K562 (cell line): Measurements from ENCODE around the gene SLC12A9. TPM values are rescaled to one million over a fixed set of nuclear protein-coding genes. Genes with fewer than 3 reads are reported as not detected.
A peak's percentile ranks its signal among the peaks of the same experiment; 100 is the strongest.

ENCODE experiments used
- EHMT2 ChIP-seq: fragments of 450-650 bp; IDR thresholded peaks from 2 replicates; pipeline ENCODE4 v1.6.1; 2018; ENCODE audit warnings: antibody characterized with exemption
- GTF2F1 ChIP-seq: IDR thresholded peaks from 2 replicates; pipeline ENCODE4 v1.6.1; 2011; ENCODE audit warnings: low read depth, low read length, improper control_type of control experiment
- HDGF ChIP-seq: fragments of 450-650 bp; IDR thresholded peaks from 2 replicates; pipeline ENCODE4 v1.6.1; 2016
- HNRNPUL1 ChIP-seq: fragments of 200-400 bp; formaldehyde crosslinking; IDR thresholded peaks from 2 replicates; pipeline ENCODE4 v1.6.1; 2017; ENCODE audit warnings: low read length
- IFI16 ChIP-seq: fragments of 250-450 bp; sonication (Bioruptor Pico); IDR thresholded peaks from 2 replicates; pipeline ENCODE4 v2.1.2; 2022; ENCODE audit warnings: mild to moderate bottlenecking, inconsistent platforms
- KHSRP ChIP-seq: fragments of 450-650 bp; IDR thresholded peaks from 2 replicates; pipeline ENCODE4 v1.6.1; 2017
- MAFF ChIP-seq: IDR thresholded peaks from 2 replicates; pipeline ENCODE4 v1.6.1; 2012; ENCODE audit warnings: low read length, improper control_type of control experiment
- RNF2 ChIP-seq: sonication (generic); IDR thresholded peaks from 2 replicates; pipeline ENCODE4 v1.6.1; 2016
- SIN3B ChIP-seq: fragments of 450-650 bp; IDR thresholded peaks from 2 replicates; pipeline ENCODE4 v1.6.1; 2017; ENCODE audit warnings: low read depth, mild to moderate bottlenecking, moderate library complexity
- XRCC5 ChIP-seq: fragments of 200-400 bp; formaldehyde crosslinking; IDR thresholded peaks from 2 replicates; pipeline ENCODE4 v1.6.1; 2017; ENCODE audit warnings: low read depth, mild to moderate bottlenecking, low read length
- ZC3H8 ChIP-seq: fragments of 450-650 bp; IDR thresholded peaks from 2 replicates; pipeline ENCODE4 v1.6.1; 2017
- ZEB2 ChIP-seq: fragments of 450-650 bp; IDR thresholded peaks from 2 replicates; pipeline ENCODE4 v1.6.1; 2016
- ZNF146 ChIP-seq: IDR thresholded peaks from one replicate; pipeline ENCODE4 v1.6.1; 2018; ENCODE audit warnings: missing compliant biosample characterization; ENCODE audit not compliant: unreplicated experiment
- ZNF384 ChIP-seq: IDR thresholded peaks from 2 replicates; pipeline ENCODE4 v1.6.1; 2012; ENCODE audit warnings: low read depth, low read length, improper control_type of control experiment
- ZNF436 ChIP-seq: fragments of 250-450, 450-650 bp; sonication (Bioruptor Pico); formaldehyde crosslinking; IDR thresholded peaks from 2 replicates; pipeline ENCODE4 v1.7.0; 2020; ENCODE audit warnings: mild to moderate bottlenecking
- ZNF561 ChIP-seq: fragments of 450-650 bp; formaldehyde crosslinking; conservative IDR thresholded peaks from 2 replicates; pipeline ENCODE4 v1.4.0; 2020; ENCODE audit warnings: mild to moderate bottlenecking, moderate library complexity
- ZSCAN29 ChIP-seq: fragments of 450-650 bp; IDR thresholded peaks from 2 replicates; pipeline ENCODE4 v1.6.1; 2017
- polyA plus RNA-seq, 8 experiments: library from polyadenylated mRNA; depleted of rRNA in 4 of 8; stranded (reverse) in 5 of 8; unstranded in 3 of 8; fragments of >200 nt; fragmentation: Nextera tagmentation in 2 of 8; fragmentation: Illumina TruSeq in 1 of 8; extraction: Ambion mirVana in 2 of 8; extraction: Trizol in 1 of 8; gene quantifications; 2 replicates each; pipeline versions ENCODE4 v1.2.1 to v1.2.3, GENCODE V29; 2011 to 2014; ENCODE audit warnings: inconsistent platforms in 1 of 8, missing spikeins in 1 of 8
- total RNA-seq, 7 experiments: library from RNA; depleted of rRNA in 6 of 7; stranded (reverse); fragments of >200 nt in 6 of 7; fragmentation: Illumina TruSeq in 2 of 7; extraction: Trizol in 2 of 7; gene quantifications; 2 replicates each; pipeline versions ENCODE4 v1.2.1 to v1.2.3, GENCODE V29; 2011 to 2021; ENCODE audit warnings: low replicate concordance in 1 of 7
- TF ChIP-seq, protein P1 (sequence below), 2 experiments: fragments of 450-650 bp; IDR thresholded peaks; 2 replicates each; pipeline ENCODE4 v1.6.1; 2016
- TF ChIP-seq, protein P2 (sequence below): fragments of 450-650 bp; formaldehyde crosslinking; IDR thresholded peaks from 2 replicates; pipeline ENCODE4 v1.4.0; 2020; ENCODE audit warnings: mild to moderate bottlenecking, moderate library complexity
- TF ChIP-seq, protein P3 (sequence below): fragments of 450-650 bp; formaldehyde crosslinking; IDR thresholded peaks from 2 replicates; pipeline ENCODE4 v1.4.0; 2020; ENCODE audit warnings: mild to moderate bottlenecking
- TF ChIP-seq, protein P4 (sequence below): fragments of 450-650 bp; IDR thresholded peaks from 2 replicates; pipeline ENCODE4 v1.6.1; 2016; ENCODE audit warnings: antibody characterized with exemption
- TF ChIP-seq, protein P5 (sequence below): IDR thresholded peaks from 2 replicates; pipeline ENCODE4 v1.6.1; 2016; ENCODE audit warnings: missing genetic modification characterization, missing compliant biosample characterization
- TF ChIP-seq, protein P6 (sequence below): fragments of 450-650 bp; formaldehyde crosslinking; IDR thresholded peaks from 2 replicates; pipeline ENCODE4 v1.4.0; 2022; ENCODE audit warnings: missing genetic modification characterization

SLC12A9 gene
- total and polyA plus RNA-seq, 9 of the 15 experiments (the other 6 are each of a cell fraction or from before 2014, with no cell fraction given) = 0.06 to 20.2 (median 10.7) TPM

DNA sequence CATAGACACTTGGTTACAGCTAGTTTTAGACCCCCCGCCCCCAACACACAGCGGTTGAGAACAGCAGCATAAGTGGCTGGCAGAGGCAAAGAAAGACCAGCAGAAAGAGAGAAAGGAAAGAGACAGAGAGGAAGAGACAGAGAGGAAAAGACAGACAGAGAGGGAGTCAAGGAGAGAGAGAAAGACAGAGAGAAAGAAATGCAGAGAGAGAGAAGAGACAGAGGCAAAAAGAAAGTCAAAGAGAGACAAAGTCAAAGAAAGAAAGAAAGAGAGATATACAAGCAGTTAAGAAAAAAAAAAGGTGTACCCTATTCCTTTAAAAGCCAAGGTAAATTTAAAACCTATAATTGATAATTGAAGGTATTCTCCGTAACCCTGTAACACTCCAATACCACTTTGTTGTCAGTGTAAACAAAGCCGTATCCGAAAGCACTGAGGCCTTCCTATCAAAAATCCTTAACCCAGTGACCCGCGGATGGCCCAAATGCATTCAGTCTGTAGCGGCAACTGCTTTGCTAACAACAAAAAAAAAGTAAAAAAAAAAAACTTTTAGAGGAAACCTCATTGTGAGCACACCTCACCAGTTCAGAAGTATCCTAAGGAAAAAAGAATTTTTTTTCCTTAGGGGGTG lies 11.9 kb upstream of the SLC12A9 start (continued):
- TF ChIP-seq, protein P1, sequence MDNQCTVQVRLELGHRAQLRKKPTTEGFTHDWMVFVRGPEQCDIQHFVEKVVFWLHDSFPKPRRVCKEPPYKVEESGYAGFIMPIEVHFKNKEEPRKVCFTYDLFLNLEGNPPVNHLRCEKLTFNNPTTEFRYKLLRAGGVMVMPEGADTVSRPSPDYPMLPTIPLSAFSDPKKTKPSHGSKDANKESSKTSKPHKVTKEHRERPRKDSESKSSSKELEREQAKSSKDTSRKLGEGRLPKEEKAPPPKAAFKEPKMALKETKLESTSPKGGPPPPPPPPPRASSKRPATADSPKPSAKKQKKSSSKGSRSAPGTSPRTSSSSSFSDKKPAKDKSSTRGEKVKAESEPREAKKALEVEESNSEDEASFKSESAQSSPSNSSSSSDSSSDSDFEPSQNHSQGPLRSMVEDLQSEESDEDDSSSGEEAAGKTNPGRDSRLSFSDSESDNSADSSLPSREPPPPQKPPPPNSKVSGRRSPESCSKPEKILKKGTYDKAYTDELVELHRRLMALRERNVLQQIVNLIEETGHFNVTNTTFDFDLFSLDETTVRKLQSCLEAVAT (IDR thresholded peaks at IDR 0.05) = peak; percentile 89 to 97
- peak; percentile 47; the same call in 1 of the 2 replicates for TF ChIP-seq ZNF384
- TF ChIP-seq ZNF436 (CRISPR knock-in tag) = no peak
- no peak for TF ChIP-seq XRCC5
- 0 out of 2 replicates have a peak, but pooled peaks have one; percentile 46 for TF ChIP-seq ZEB2
- no peak for TF ChIP-seq MAFF
- TF ChIP-seq, protein P2, sequence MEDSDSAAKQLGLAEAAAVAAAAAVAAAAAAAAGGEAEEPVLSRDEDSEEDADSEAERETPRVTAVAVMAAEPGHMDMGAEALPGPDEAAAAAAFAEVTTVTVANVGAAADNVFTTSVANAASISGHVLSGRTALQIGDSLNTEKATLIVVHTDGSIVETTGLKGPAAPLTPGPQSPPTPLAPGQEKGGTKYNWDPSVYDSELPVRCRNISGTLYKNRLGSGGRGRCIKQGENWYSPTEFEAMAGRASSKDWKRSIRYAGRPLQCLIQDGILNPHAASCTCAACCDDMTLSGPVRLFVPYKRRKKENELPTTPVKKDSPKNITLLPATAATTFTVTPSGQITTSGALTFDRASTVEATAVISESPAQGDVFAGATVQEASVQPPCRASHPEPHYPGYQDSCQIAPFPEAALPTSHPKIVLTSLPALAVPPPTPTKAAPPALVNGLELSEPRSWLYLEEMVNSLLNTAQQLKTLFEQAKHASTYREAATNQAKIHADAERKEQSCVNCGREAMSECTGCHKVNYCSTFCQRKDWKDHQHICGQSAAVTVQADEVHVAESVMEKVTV (CRISPR knock-in tag) = peak; percentile 31; the same call in 1 of the 2 replicates
- TF ChIP-seq ZNF561 (CRISPR knock-in tag) = no peak
- no peak for TF ChIP-seq IFI16 (CRISPR knock-in tag)
- TF ChIP-seq, protein P3, sequence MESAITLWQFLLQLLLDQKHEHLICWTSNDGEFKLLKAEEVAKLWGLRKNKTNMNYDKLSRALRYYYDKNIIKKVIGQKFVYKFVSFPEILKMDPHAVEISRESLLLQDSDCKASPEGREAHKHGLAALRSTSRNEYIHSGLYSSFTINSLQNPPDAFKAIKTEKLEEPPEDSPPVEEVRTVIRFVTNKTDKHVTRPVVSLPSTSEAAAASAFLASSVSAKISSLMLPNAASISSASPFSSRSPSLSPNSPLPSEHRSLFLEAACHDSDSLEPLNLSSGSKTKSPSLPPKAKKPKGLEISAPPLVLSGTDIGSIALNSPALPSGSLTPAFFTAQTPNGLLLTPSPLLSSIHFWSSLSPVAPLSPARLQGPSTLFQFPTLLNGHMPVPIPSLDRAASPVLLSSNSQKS = no peak
- TF ChIP-seq, protein P4, sequence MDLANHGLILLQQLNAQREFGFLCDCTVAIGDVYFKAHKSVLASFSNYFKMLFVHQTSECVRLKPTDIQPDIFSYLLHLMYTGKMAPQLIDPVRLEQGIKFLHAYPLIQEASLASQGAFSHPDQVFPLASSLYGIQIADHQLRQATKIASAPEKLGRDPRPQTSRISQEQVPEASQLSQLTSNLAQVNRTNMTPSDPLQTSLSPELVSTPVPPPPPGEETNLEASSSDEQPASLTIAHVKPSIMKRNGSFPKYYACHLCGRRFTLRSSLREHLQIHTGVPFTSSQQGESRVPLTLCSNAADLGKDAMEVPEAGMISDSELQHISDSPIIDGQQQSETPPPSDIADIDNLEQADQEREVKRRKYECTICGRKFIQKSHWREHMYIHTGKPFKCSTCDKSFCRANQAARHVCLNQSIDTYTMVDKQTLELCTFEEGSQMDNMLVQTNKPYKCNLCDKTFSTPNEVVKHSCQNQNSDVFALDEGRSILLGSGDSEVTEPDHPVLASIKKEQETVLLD = peak; percentile 81
- no peak for TF ChIP-seq ZNF146 (CRISPR knock-in tag)
- no peak for TF ChIP-seq RNF2
- TF ChIP-seq, protein P5, sequence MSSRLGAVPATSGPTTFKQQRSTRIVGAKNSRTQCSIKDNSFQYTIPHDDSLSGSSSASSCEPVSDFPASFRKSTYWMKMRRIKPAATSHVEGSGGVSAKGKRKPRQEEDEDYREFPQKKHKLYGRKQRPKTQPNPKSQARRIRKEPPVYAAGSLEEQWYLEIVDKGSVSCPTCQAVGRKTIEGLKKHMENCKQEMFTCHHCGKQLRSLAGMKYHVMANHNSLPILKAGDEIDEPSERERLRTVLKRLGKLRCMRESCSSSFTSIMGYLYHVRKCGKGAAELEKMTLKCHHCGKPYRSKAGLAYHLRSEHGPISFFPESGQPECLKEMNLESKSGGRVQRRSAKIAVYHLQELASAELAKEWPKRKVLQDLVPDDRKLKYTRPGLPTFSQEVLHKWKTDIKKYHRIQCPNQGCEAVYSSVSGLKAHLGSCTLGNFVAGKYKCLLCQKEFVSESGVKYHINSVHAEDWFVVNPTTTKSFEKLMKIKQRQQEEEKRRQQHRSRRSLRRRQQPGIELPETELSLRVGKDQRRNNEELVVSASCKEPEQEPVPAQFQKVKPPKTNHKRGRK = peak; percentile 89
- TF ChIP-seq ZC3H8 = 0 out of 2 replicates have a peak, but pooled peaks have one; percentile 78
- no peak for TF ChIP-seq GTF2F1
- no peak; the same call in 1 of the 2 replicates for TF ChIP-seq ZSCAN29
- 0 out of 2 replicates have a peak, but pooled peaks have one; percentile 36 for TF ChIP-seq KHSRP
- peak; percentile 84 for TF ChIP-seq EHMT2
- TF ChIP-seq HDGF = peak; percentile 90
- TF ChIP-seq HNRNPUL1 = no peak
- no peak for TF ChIP-seq SIN3B
- TF ChIP-seq, protein P6, sequence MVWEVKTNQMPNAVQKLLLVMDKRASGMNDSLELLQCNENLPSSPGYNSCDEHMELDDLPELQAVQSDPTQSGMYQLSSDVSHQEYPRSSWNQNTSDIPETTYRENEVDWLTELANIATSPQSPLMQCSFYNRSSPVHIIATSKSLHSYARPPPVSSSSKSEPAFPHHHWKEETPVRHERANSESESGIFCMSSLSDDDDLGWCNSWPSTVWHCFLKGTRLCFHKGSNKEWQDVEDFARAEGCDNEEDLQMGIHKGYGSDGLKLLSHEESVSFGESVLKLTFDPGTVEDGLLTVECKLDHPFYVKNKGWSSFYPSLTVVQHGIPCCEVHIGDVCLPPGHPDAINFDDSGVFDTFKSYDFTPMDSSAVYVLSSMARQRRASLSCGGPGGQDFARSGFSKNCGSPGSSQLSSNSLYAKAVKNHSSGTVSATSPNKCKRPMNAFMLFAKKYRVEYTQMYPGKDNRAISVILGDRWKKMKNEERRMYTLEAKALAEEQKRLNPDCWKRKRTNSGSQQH (CRISPR knock-in tag) = peak; percentile 84
